Endothelial cell of umbilical vein (primary cell): ENCODE measurements around the gene LSG1. TPM values are rescaled to one million over a fixed set of nuclear protein-coding genes. Genes with fewer than 3 reads are reported as not detected.
A peak's percentile ranks its signal among the peaks of the same experiment; 100 is the strongest.

Source experiments
- BruUV-seq: library from RNA; stranded (reverse); fragments of 400-500 nt; replicated peaks from 2 replicates; lab custom pipeline; 2021; lab: Mats Ljungman, UMichigan
- CTCF ChIA-PET: fragments of 300-600, 350-600 bp; sonication (Branson Sonifier 250); formaldehyde crosslinking; loops from one replicate; lab custom pipeline; 2021; ENCODE audit warnings: antibody characterized with exemption, inconsistent platforms; lab: Charles Lee
- POLR2A ChIA-PET: fragments of 300-600, 350-600 bp; sonication (Branson Sonifier 250); formaldehyde crosslinking; loops from one replicate; lab custom pipeline; 2021; ENCODE audit warnings: antibody characterized with exemption, inconsistent platforms; lab: Charles Lee
- DNase-seq: peaks from one replicate; pipeline ENCODE4 v3.0.0-alpha.2; 2011; ENCODE audit warnings: low read depth, low spot score
- FAIRE-seq: peaks from 2 replicates; lab custom pipeline; 2011; peaks lifted over from hg19 to GRCh38; lab: Jason Lieb, UNC
- H2AFZ ChIP-seq: 2 replicates; pipeline ENCODE4 v1.6.0; 2012; ENCODE audit warnings: low read depth, low read length, control low read depth, inconsistent platforms
- H3K27ac ChIP-seq: 2 replicates; pipeline ENCODE4 v1.5.1; 2011; ENCODE audit warnings: low read depth, mild to moderate bottlenecking, control low read depth, low read length, moderate library complexity; ENCODE audit not compliant: insufficient read depth
- H3K27me3 ChIP-seq, 2 experiments: 2 replicates each; pipeline versions ENCODE4 v1.6.0 to v1.6.1; 2011; ENCODE audit warnings: low read length in 2 of 2, mixed read lengths in 1 of 2; ENCODE audit not compliant: control insufficient read depth in 2 of 2, insufficient read depth in 2 of 2
- H3K36me3 ChIP-seq, 2 experiments: 2 replicates in 1 of 2; 3 replicates in 1 of 2; pipeline ENCODE4 v1.5.1; 2011; ENCODE audit warnings: low read length in 2 of 2, mild to moderate bottlenecking in 1 of 2, moderate library complexity in 1 of 2; ENCODE audit not compliant: control insufficient read depth in 2 of 2, insufficient read depth in 2 of 2; ENCODE audit errors: extremely low read depth in 1 of 2
- H3K4me1 ChIP-seq: 3 replicates; pipeline ENCODE4 v1.5.1; 2011; ENCODE audit warnings: mild to moderate bottlenecking, low read length; ENCODE audit not compliant: control insufficient read depth, insufficient read depth; ENCODE audit errors: extremely low read depth
- H3K4me2 ChIP-seq: 2 replicates; pipeline ENCODE4 v1.6.1; 2011; ENCODE audit warnings: low read length, control low read depth, mixed read lengths; ENCODE audit not compliant: insufficient read depth
- H3K4me3 ChIP-seq, 3 experiments: fragments of 200-600 bp in 1 of 3; sonication (generic), shearing (Covaris generic) in 1 of 3; replicated peaks in 1 of 3; 2 replicates each; pipeline ENCODE4 v1.5.1; 2011 to 2016; ENCODE audit warnings: control low read depth in 3 of 3, low read length in 3 of 3, mild to moderate bottlenecking in 2 of 3, inconsistent platforms in 1 of 3, low read depth in 1 of 3, moderate library complexity in 1 of 3; ENCODE audit not compliant: insufficient read depth in 1 of 3
- H3K79me2 ChIP-seq: 2 replicates; pipeline ENCODE4 v1.6.0; 2012; ENCODE audit warnings: low read length, inconsistent platforms; ENCODE audit not compliant: control insufficient read depth, insufficient read depth
- H3K9ac ChIP-seq: replicated peaks from 2 replicates; pipeline ENCODE3; 2011; ENCODE audit warnings: low read length, control low read depth; ENCODE audit not compliant: insufficient read depth; ENCODE audit errors: extremely low read depth
- H3K9me1 ChIP-seq: replicated peaks from 3 replicates; pipeline ENCODE4 v1.6.0; 2011; ENCODE audit warnings: mild to moderate bottlenecking, low read length; ENCODE audit not compliant: control insufficient read depth, insufficient read depth; ENCODE audit errors: extremely low read depth
- H3K9me3 ChIP-seq: replicated peaks from 2 replicates; pipeline ENCODE4 v1.5.1; 2012; ENCODE audit warnings: low read length, inconsistent platforms; ENCODE audit not compliant: control insufficient read depth, insufficient read depth
- H4K20me1 ChIP-seq: replicated peaks from 2 replicates; pipeline ENCODE3; 2011; ENCODE audit warnings: mild to moderate bottlenecking, low read length; ENCODE audit not compliant: control insufficient read depth, insufficient read depth; ENCODE audit errors: extremely low read depth
- CTCF ChIP-seq, 2 donors: IDR thresholded peaks; 1 replicate in 1 of 2; 2 replicates in 1 of 2; pipeline ENCODE4 v1.5.1; 2011; ENCODE audit warnings: low read length in 2 of 2, mild to moderate bottlenecking in 2 of 2, moderate library complexity in 2 of 2, control low read depth in 1 of 2, inconsistent platforms in 1 of 2, low read depth in 1 of 2; ENCODE audit not compliant: insufficient read depth in 1 of 2; ENCODE audit errors: extremely low read depth in 1 of 2
- EZH2 ChIP-seq: IDR thresholded peaks from 2 replicates; pipeline ENCODE4 v1.6.1; 2012; ENCODE audit warnings: borderline replicate concordance, low read depth, mild to moderate bottlenecking, moderate library complexity, low read length, inconsistent platforms; ENCODE audit not compliant: severe bottlenecking
- FOS ChIP-seq: IDR thresholded peaks from 2 replicates; pipeline ENCODE4 v1.6.1; 2011; ENCODE audit warnings: mild to moderate bottlenecking, low read length, moderate library complexity, borderline replicate concordance; ENCODE audit not compliant: insufficient read depth
- GATA2 ChIP-seq: IDR thresholded peaks from 2 replicates; pipeline ENCODE4 v1.7.0; 2011; ENCODE audit warnings: low read depth, mild to moderate bottlenecking, moderate library complexity, mixed read lengths, low read length; ENCODE audit not compliant: insufficient read length, insufficient read depth
- JUN ChIP-seq: IDR thresholded peaks from 2 replicates; pipeline ENCODE4 v1.6.1; 2011; ENCODE audit warnings: borderline replicate concordance, low read depth; ENCODE audit not compliant: insufficient read length, insufficient read depth
- MAX ChIP-seq: IDR thresholded peaks from 2 replicates; pipeline ENCODE4 v1.6.1; 2011; ENCODE audit not compliant: insufficient read depth, insufficient read length
- MYC ChIP-seq: IDR thresholded peaks from one replicate; pipeline ENCODE4 v1.6.1; 2011; ENCODE audit warnings: mild to moderate bottlenecking, low read depth, low read length
- POLR2A ChIP-seq: IDR thresholded peaks from 2 replicates; pipeline ENCODE4 v1.6.1; 2012; ENCODE audit warnings: low read depth, mild to moderate bottlenecking, control low read depth, low read length
- POLR2AphosphoS5 ChIP-seq: IDR thresholded peaks from 2 replicates; pipeline ENCODE4 v1.6.1; 2012; ENCODE audit warnings: low read depth, mild to moderate bottlenecking, control low read depth, low read length, moderate library complexity; ENCODE audit not compliant: insufficient read depth
- dilution Hi-C: fragments of 300-500 bp; cut with MboI; formaldehyde crosslinking; loops from one replicate; pipeline ENCODE4 v1.15.0; 2019; ENCODE audit warnings: low sequenced_read_pairs; ENCODE audit not compliant: extremely low pct_ligation_motif_present
- intact Hi-C: fragments of 100-400 bp; cut with micrococcal nuclease; formaldehyde crosslinking; loops from one replicate; pipeline ENCODE4 v1.10.0; 2022
- polyA plus RNA-seq, 4 experiments: library from polyadenylated mRNA; depleted of rRNA in 3 of 4; stranded (reverse) in 3 of 4; unstranded in 1 of 4; fragments of >200 nt; gene quantifications; 2 replicates each; pipeline versions ENCODE4 v1.2.1 to v1.2.3, GENCODE V29; 2011 to 2012; ENCODE audit warnings: missing spikeins in 1 of 4
- total RNA-seq: library from RNA; stranded (reverse); gene quantifications from 2 replicates; pipeline ENCODE4 v1.2.3, GENCODE V29; 2021

LSG1 gene
- total and polyA plus RNA-seq, 2 donors (not counting 3 experiments of a cell fraction or from before 2014, with no cell fraction given), result 50.0 to 52.7 TPM

GRCh38 chr3:194682694-194683310, 10.8 kb upstream of the LSG1 start:
- CTCF ChIA-PET, result interaction anchor here (0.5 to 2.8 kb wide), 82 partner anchors 9 to 842 kb away, joined by 3 to 76 read pairs (median 5); partner anchors contain the start of genes LSG1, TMEM44 and XXYLT1
- no peaks in the 10 kb centered on the region for H3K9me1 ChIP-seq
- peaks cover 20% of the 10 kb centered on the region for H3K79me2 ChIP-seq
- dilution Hi-C loops, result loop anchor here (10.0 to 25.0 kb wide), 2 partner anchors 429 to 562 kb away; no protein-coding TSS in a partner anchor
- TF ChIP-seq POLR2A, result no peak
- TF ChIP-seq MAX, result no peak
- no peak for TF ChIP-seq EZH2
- no peak for TF ChIP-seq GATA2
- TF ChIP-seq FOS, result peak; percentile 76
- no peak for TF ChIP-seq POLR2AphosphoS5
- peak; percentile 32 for TF ChIP-seq JUN
- TF ChIP-seq MYC, result no peak
- TF ChIP-seq CTCF (IDR thresholded peaks at IDR 0.05; ENCODE audit: extremely low read depth in 1 of 2, insufficient read depth in 1 of 2, low read depth in 1 of 2, low read length in 2 of 2), result peak; percentile 83 to 89
- H3K4me1 ChIP-seq, result peaks cover 18% of the 10 kb centered on the region
- H3K36me3 ChIP-seq, result peaks cover 5 to 11% of the 10 kb centered on the region in 2 experiments
- no peaks in the 10 kb centered on the region for H3K27me3 ChIP-seq
- H3K4me2 ChIP-seq, result no peak overlapping the region
- H4K20me1 ChIP-seq, result no peaks in the 10 kb centered on the region
- H3K27ac ChIP-seq, result peak overlapping the region; percentile 46
- H3K4me3 ChIP-seq, result no peak overlapping the region
- no TSS peak for BruUV-seq
- intact Hi-C loops, result loop anchor here (1.0 to 10.0 kb wide), 8 partner anchors 322 to 839 kb away; no protein-coding TSS in a partner anchor
- DNase-seq, result peak; percentile 89
- no peaks in the 10 kb centered on the region for H3K9me3 ChIP-seq
- peak; percentile 99 for FAIRE-seq
- peak overlapping the region; percentile 13 for H2AFZ ChIP-seq
- POLR2A ChIA-PET, result interaction anchor here (0.6 to 1.4 kb wide), 15 partner anchors 10 to 587 kb away, joined by 3 to 10 read pairs (median 4); partner anchors contain the start of genes LSG1 and XXYLT1
- H3K9ac ChIP-seq, result peak overlapping the region; percentile 19
